Myometrial cell (primary cell): Measurements from ENCODE around the gene SUZ12. TPM values are rescaled to one million over a fixed set of nuclear protein-coding genes. Genes with fewer than 3 reads are reported as not detected.

Experiments
- total RNA-seq: library from RNA; depleted of rRNA; stranded (reverse); fragments of >200 nt; gene quantifications from 2 replicates; pipeline ENCODE4 v1.2.3, GENCODE V29; 2015

SUZ12 gene
- 8.4 and 9.7 TPM in 2 replicates for total RNA-seq

GRCh38 chr17:31936615-31937609, at the start of gene SUZ12:
TSS of gene SUZ12 (plus strand) at chr17:31937007. CDS start at chr17:31937247, 240 bp downstream.

GRCh38 chr17:32006957-32007462, 70.2 kb downstream of the SUZ12 start, which contains the start of gene LRRC37B:
TSS of gene LRRC37B (plus strand) at chr17:32007383. CDS start at chr17:32021393, 14,010 bp downstream.

Other genes starting within 250 kb of the SUZ12 start
- gene COPRS, start 77.8 kb upstream of the SUZ12 start, total RNA-seq, result 100.0 and 103 TPM in 2 replicates
- 24.2 and 29.8 TPM in 2 replicates for gene UTP6, start 35.3 kb upstream of the SUZ12 start, total RNA-seq
- gene LRRC37B, start 70.4 kb downstream of the SUZ12 start, total RNA-seq, result 6.9 and 9.0 TPM in 2 replicates
- gene RHOT1, start 205.5 kb downstream of the SUZ12 start, total RNA-seq, result 22.2 and 32.6 TPM in 2 replicates